GM10248 (cell line): ENCODE results near the gene MTSS2.
A peak's percentile ranks its signal among the peaks of the same experiment; 100 is the strongest.

Experiments
- CTCF ChIA-PET: fragments of 300-600 bp; sonication (Branson Sonifier 250); formaldehyde crosslinking; extraction: SDS; loops from one replicate; lab custom pipeline; 2021; ENCODE audit warnings: antibody characterized with exemption; lab: Yijun Ruan, JAX
- POLR2A ChIA-PET: fragments of 350-650 bp; sonication (Branson Sonifier 250); formaldehyde crosslinking; extraction: SDS; loops from one replicate; lab custom pipeline; 2020; ENCODE audit warnings: antibody characterized with exemption; lab: Yijun Ruan, JAX
- DNase-seq: peaks from one replicate; pipeline ENCODE4 v3.0.0; 2012; ENCODE audit errors: extremely low spot score
- CTCF ChIP-seq: IDR thresholded peaks from 2 replicates; pipeline ENCODE4 v1.5.1; 2012; ENCODE audit warnings: mild to moderate bottlenecking, low read depth; ENCODE audit errors: extremely low read depth, missing control alignments, control extremely low read depth

The MTSS2 gene

GRCh38 chr16:70683146-70683944, 2.5 kb downstream of the MTSS2 start:
- TF ChIP-seq CTCF: no peak
- ChIA-PET POLR2A (no interaction called here), CTCF (interaction anchor here (12.1 kb wide), 1 partner anchor 86 kb away, joined by 120 read pairs; no protein-coding TSS in a partner anchor)
- no peak for DNase-seq

- TF ChIP-seq CTCF: no peak
- CTCF ChIA-PET: interaction anchor here (12.1 kb wide), 1 partner anchor 87 kb away, joined by 120 read pairs; no protein-coding TSS in a partner anchor
- POLR2A ChIA-PET: no interaction called here
- DNase-seq: no peak
Observed at GRCh38 chr16:70682239-70683145, 3.4 kb downstream of the MTSS2 start.

- ChIA-PET POLR2A (no interaction called here), CTCF (interaction anchor here (1.1 to 12.1 kb wide), 2 partner anchors 14 to 88 kb away, joined by 3 to 120 read pairs; no protein-coding TSS in a partner anchor)
- DNase-seq: no peak
- no peak for TF ChIP-seq CTCF
Observed at GRCh38 chr16:70681382-70682238, 4.2 kb downstream of the MTSS2 start.

- DNase-seq: no peak
- CTCF ChIA-PET: interaction anchor here (0.6 to 12.1 kb wide), 6 partner anchors 7 to 89 kb away, joined by 3 to 120 read pairs (median 3); no protein-coding TSS in a partner anchor
- POLR2A ChIA-PET: no interaction called here
- TF ChIP-seq CTCF: no peak
Observed at GRCh38 chr16:70680495-70681381, 5.1 kb downstream of the MTSS2 start.

- no peak for DNase-seq
- POLR2A ChIA-PET: no interaction called here
- peak; percentile 36 for TF ChIP-seq CTCF
- CTCF ChIA-PET: interaction anchor here (0.6 to 12.1 kb wide), 10 partner anchors 8 to 104 kb away, joined by 3 to 120 read pairs (median 3); no protein-coding TSS in a partner anchor
Observed at GRCh38 chr16:70679671-70680494, 6.0 kb downstream of the MTSS2 start.
